Measurements from ENCODE around the gene RPTOR. TPM values are rescaled to one million over a fixed set of nuclear protein-coding genes. Genes with fewer than 3 reads are reported as not detected.

RPTOR gene
- total RNA-seq, 1 experiment from 2014 or later, result 46.2 TPM

DNA sequence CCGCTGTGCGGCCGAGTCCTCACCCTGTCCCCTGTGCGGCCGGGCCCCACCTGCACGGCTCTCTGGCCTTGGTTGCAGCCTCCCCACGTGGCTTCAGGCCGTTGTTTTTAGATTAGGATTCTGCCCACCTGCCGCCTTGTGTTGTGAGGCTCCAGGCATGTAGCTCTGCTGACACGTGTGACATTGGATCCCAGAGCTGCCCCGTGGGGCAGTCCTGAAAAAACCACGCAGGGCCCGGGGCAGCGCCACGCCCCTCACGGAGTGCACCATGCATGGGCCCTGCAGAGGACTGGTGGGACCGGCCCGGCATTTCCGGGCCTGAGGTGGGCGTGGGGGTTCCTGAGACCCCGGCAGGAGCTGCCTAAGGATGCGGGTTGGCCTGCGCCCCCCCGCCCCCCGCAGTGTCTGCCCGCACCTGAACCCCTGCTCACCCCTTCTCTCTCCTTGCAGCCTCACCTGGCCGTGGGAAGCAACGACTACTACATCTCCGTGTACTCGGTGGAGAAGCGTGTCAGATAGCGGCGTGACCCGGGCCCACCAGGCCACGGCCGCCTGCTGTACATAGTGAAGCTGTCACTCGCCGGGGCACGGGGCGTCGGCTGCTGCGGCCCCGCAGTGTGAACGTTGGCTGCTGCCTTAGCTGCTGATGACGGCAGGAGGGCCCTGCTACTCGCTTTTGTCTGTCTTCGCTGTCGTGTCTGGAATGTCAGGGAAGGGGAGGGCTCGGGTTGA, 419.3 kb downstream of the RPTOR start:
- H3K27me3 ChIP-seq (ENCODE audit: low read length), result no peaks in the 10 kb centered on the region
- ChIA-PET POLR2A (ENCODE audit: unreplicated experiment) (no interaction called here), CTCF (no interaction called here)
- H4K20me1 ChIP-seq (ENCODE audit: low read length), result no peaks in the 10 kb centered on the region
- H3K79me2 ChIP-seq (ENCODE audit: low read length), result no peaks in the 10 kb centered on the region
- H2AFZ ChIP-seq (ENCODE audit: low read length), result no peak overlapping the region
- ATAC-seq (no peak), DNase-seq (no peak)
- H3K9me3 ChIP-seq (ENCODE audit: low read length), result no peaks in the 10 kb centered on the region
- peaks cover 6% of the 10 kb centered on the region; the same call in 1 of the 2 replicates for H3K4me1 ChIP-seq (ENCODE audit: insufficient read depth, low read length)
- H3K4me2 ChIP-seq (ENCODE audit: low read length), result no peak overlapping the region
- intact Hi-C loops (cut with micrococcal nuclease), result no loop called here
- no peaks in the 10 kb centered on the region for H3K36me3 ChIP-seq (ENCODE audit: low read depth, low read length)
- no peak overlapping the region for H3K9ac ChIP-seq (ENCODE audit: low read length)
- no peaks in the 10 kb centered on the region for H3F3A ChIP-seq (ENCODE audit: low read length, unreplicated experiment)
- no peak overlapping the region for H3K27ac ChIP-seq (ENCODE audit: low read length)
- no peaks in the 10 kb centered on the region for H3K9me2 ChIP-seq (replicated peaks; ENCODE audit: low read length)
- BruUV-seq (replicated peaks), result no TSS peak
- H3K4me3 ChIP-seq (ENCODE audit: low read length), result no peak overlapping the region
- TF ChIP-seq EZH2 (IDR thresholded peaks at IDR 0.05; ENCODE audit: low read length, unreplicated experiment) (no peak), EZH2phosphoT487 (IDR thresholded peaks at IDR 0.05; ENCODE audit: borderline replicate concordance, low read length) (no peak)
- TF ChIP-seq, protein P1, sequence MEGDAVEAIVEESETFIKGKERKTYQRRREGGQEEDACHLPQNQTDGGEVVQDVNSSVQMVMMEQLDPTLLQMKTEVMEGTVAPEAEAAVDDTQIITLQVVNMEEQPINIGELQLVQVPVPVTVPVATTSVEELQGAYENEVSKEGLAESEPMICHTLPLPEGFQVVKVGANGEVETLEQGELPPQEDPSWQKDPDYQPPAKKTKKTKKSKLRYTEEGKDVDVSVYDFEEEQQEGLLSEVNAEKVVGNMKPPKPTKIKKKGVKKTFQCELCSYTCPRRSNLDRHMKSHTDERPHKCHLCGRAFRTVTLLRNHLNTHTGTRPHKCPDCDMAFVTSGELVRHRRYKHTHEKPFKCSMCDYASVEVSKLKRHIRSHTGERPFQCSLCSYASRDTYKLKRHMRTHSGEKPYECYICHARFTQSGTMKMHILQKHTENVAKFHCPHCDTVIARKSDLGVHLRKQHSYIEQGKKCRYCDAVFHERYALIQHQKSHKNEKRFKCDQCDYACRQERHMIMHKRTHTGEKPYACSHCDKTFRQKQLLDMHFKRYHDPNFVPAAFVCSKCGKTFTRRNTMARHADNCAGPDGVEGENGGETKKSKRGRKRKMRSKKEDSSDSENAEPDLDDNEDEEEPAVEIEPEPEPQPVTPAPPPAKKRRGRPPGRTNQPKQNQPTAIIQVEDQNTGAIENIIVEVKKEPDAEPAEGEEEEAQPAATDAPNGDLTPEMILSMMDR (conservative IDR thresholded peaks at IDR 0.05; ENCODE audit: low read depth, low read length), result no peak

DNA sequence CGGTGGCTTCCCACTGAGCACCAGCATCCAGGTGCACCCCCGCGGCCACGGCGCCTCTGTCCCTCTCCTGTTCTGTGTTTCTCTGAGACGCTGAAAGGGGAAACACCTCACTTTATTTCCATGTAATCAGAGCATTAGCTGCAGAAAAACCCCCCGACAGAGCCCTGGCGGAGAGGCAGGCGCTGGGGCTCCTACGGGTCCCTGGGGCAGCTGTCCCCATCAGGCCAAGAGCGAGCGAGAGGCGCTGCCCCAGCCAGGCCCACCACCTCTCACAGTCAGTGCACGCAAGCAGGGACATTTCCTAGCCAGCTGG, 419.9 kb downstream of the RPTOR start:
- BruUV-seq (replicated peaks), result no TSS peak
- Histone ChIP-seq H2AFZ (ENCODE audit: low read length) (no peak overlapping the region), H3K79me2 (ENCODE audit: low read length) (no peaks in the 10 kb centered on the region), H4K20me1 (ENCODE audit: low read length) (no peaks in the 10 kb centered on the region), H3K4me3 (ENCODE audit: low read length) (no peak overlapping the region), H3K9ac (ENCODE audit: low read length) (no peak overlapping the region), H3K36me3 (ENCODE audit: low read depth, low read length) (no peaks in the 10 kb centered on the region), H3K9me3 (ENCODE audit: low read length) (no peaks in the 10 kb centered on the region), H3K27me3 (ENCODE audit: low read length) (no peaks in the 10 kb centered on the region), H3K4me1 (ENCODE audit: insufficient read depth, low read length) (peaks cover under 1% of the 10 kb centered on the region; the same call in 1 of the 2 replicates), H3K4me2 (ENCODE audit: low read length) (no peak overlapping the region), H3K27ac (ENCODE audit: low read length) (no peak overlapping the region), H3F3A (ENCODE audit: low read length, unreplicated experiment) (no peaks in the 10 kb centered on the region), H3K9me2 (replicated peaks; ENCODE audit: low read length) (no peaks in the 10 kb centered on the region)
- intact Hi-C loops (cut with micrococcal nuclease), result no loop called here
- CTCF ChIA-PET, result no interaction called here
- ATAC-seq (no peak), DNase-seq (no peak)
- POLR2A ChIA-PET (ENCODE audit: unreplicated experiment), result no interaction called here
- TF ChIP-seq EZH2 (IDR thresholded peaks at IDR 0.05; ENCODE audit: low read length, unreplicated experiment) (no peak), EZH2phosphoT487 (IDR thresholded peaks at IDR 0.05; ENCODE audit: borderline replicate concordance, low read length) (no peak)
- TF ChIP-seq, protein P1 (conservative IDR thresholded peaks at IDR 0.05; ENCODE audit: low read depth, low read length), result no peak

DNA sequence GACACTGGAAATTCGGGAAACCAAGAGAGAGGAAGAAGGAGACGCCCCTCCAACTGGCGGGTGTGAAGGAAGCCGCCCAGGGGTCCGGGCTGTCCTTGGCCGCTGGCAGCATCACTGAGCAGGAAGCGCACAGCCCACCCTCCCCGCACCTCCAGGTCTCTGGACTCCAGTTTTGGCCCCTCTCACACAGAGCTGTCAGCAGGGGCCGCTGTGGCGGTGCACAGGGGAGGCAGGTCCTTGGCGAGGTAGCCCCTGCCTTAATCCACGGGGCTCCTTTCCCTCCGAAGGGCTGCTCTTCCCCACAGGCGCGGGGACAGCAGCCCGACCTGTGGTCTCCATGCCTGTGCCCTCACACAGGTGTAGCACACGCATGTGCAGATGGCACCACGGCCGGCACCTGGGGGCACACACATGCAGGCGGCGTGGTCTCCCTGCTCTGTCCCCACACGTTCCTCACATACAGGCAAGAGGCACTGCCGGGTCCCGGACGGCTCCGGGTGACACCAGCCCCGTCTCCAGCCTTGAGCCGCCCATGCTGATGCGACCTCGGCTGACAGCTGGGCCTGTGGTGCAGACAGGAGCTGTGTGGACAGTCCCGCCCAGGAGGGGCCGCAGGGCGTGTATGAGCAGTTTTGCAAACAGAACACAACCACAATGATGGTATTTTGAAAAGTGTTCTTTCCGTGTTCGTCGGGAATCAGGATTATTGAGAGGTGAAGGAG, 420.4 kb downstream of the RPTOR start:
- CTCF ChIA-PET, result no interaction called here
- Histone ChIP-seq H3K4me1 (ENCODE audit: insufficient read depth, low read length) (no peaks in the 10 kb centered on the region), H3K9ac (ENCODE audit: low read length) (no peak overlapping the region), H3K79me2 (ENCODE audit: low read length) (no peaks in the 10 kb centered on the region), H3K27ac (ENCODE audit: low read length) (no peak overlapping the region), H3K9me2 (replicated peaks; ENCODE audit: low read length) (no peaks in the 10 kb centered on the region), H3K36me3 (ENCODE audit: low read depth, low read length) (no peaks in the 10 kb centered on the region), H3K4me2 (ENCODE audit: low read length) (no peak overlapping the region), H3K27me3 (ENCODE audit: low read length) (no peaks in the 10 kb centered on the region), H3F3A (ENCODE audit: low read length, unreplicated experiment) (no peaks in the 10 kb centered on the region), H3K9me3 (ENCODE audit: low read length) (no peaks in the 10 kb centered on the region), H4K20me1 (ENCODE audit: low read length) (no peaks in the 10 kb centered on the region), H2AFZ (ENCODE audit: low read length) (no peak overlapping the region), H3K4me3 (ENCODE audit: low read length) (no peak overlapping the region)
- ATAC-seq (no peak), DNase-seq (no peak)
- BruUV-seq (replicated peaks), result no TSS peak
- TF ChIP-seq, protein P1 (conservative IDR thresholded peaks at IDR 0.05; ENCODE audit: low read depth, low read length), result no peak
- TF ChIP-seq EZH2phosphoT487 (IDR thresholded peaks at IDR 0.05; ENCODE audit: borderline replicate concordance, low read length) (no peak), EZH2 (IDR thresholded peaks at IDR 0.05; ENCODE audit: low read length, unreplicated experiment) (no peak)
- intact Hi-C loops (cut with micrococcal nuclease), result no loop called here
- POLR2A ChIA-PET (ENCODE audit: unreplicated experiment), result no interaction called here
